WTC11 (cell line): ENCODE results near the gene STIP1. TPM values are rescaled to one million over a fixed set of nuclear protein-coding genes. Genes with fewer than 3 reads are reported as not detected.

ENCODE experiments used
- ATAC-seq: fragments of 200-7000 bp; cut with Tn5 transposase; 2 replicates; pipeline ENCODE4 v1.10.0; 2021; ENCODE audit warnings: mild to moderate bottlenecking, moderate library complexity
- CTCF ChIA-PET: fragments of 300-600 bp; sonication (Branson Sonifier 250); formaldehyde crosslinking; loops from one replicate; lab custom pipeline; 2021; ENCODE audit warnings: antibody characterized with exemption; lab: Charles Lee
- POLR2A ChIA-PET: fragments of 350-600 bp; sonication (Branson Sonifier 250); formaldehyde crosslinking; loops from one replicate; lab custom pipeline; 2021; ENCODE audit warnings: antibody characterized with exemption; lab: Charles Lee
- DNase-seq: peaks from one replicate; pipeline ENCODE4 v3.0.0; 2021; ENCODE audit warnings: low spot score
- H3K27ac Mint-ChIP-seq: 2 replicates; pipeline ENCODE4 v1.8.0; 2021; ENCODE audit warnings: mixed read lengths
- H3K27me3 Mint-ChIP-seq: 2 replicates; pipeline ENCODE4 v1.8.0; 2021; ENCODE audit warnings: low read depth, mild to moderate bottlenecking, moderate library complexity, mixed read lengths
- H3K36me3 Mint-ChIP-seq: 2 replicates; pipeline ENCODE4 v1.8.0; 2021; ENCODE audit warnings: mixed read lengths
- H3K4me1 Mint-ChIP-seq: 2 replicates; pipeline ENCODE4 v1.8.0; 2022; ENCODE audit warnings: mixed read lengths
- H3K4me3 Mint-ChIP-seq: 2 replicates; pipeline ENCODE4 v1.8.0; 2021; ENCODE audit warnings: mild to moderate bottlenecking, moderate library complexity, mixed read lengths
- H3K9me3 Mint-ChIP-seq: 2 replicates; pipeline ENCODE4 v1.8.0; 2021; ENCODE audit warnings: mixed read lengths
- ATF2 ChIP-seq: sonication (generic); formaldehyde crosslinking; IDR thresholded peaks from 2 replicates; pipeline ENCODE4 v1.8.1; 2022; ENCODE audit warnings: low read depth, missing genetic modification reagents, borderline replicate concordance
- CDX4 ChIP-seq: fragments of 250-450 bp; sonication (Bioruptor Pico); IDR thresholded peaks from 2 replicates; pipeline ENCODE4 v1.9.0; 2021; ENCODE audit warnings: moderate library complexity, mild to moderate bottlenecking, inconsistent platforms, borderline replicate concordance
- CREM ChIP-seq: sonication (generic); formaldehyde crosslinking; IDR thresholded peaks from 2 replicates; pipeline ENCODE4 v1.8.1; 2022; ENCODE audit warnings: mild to moderate bottlenecking, missing genetic modification reagents, moderate library complexity
- E2F1 ChIP-seq: sonication (generic); formaldehyde crosslinking; IDR thresholded peaks from 2 replicates; pipeline ENCODE4 v1.8.0; 2022; ENCODE audit warnings: mild to moderate bottlenecking, missing genetic modification reagents
- E2F5 ChIP-seq: sonication (generic); formaldehyde crosslinking; IDR thresholded peaks from 2 replicates; pipeline ENCODE4 v1.8.1; 2022; ENCODE audit warnings: mild to moderate bottlenecking, moderate library complexity, missing genetic modification reagents
- ESRRA ChIP-seq: sonication (generic); formaldehyde crosslinking; IDR thresholded peaks from 2 replicates; pipeline ENCODE4 v1.8.1; 2022; ENCODE audit warnings: mild to moderate bottlenecking, missing genetic modification reagents, borderline replicate concordance
- ETV6 ChIP-seq: sonication (generic); formaldehyde crosslinking; IDR thresholded peaks from 2 replicates; pipeline ENCODE4 v1.8.1; 2022; ENCODE audit warnings: mild to moderate bottlenecking, missing genetic modification reagents
- GRHL2 ChIP-seq: fragments of 250-450 bp; sonication (Bioruptor Pico); IDR thresholded peaks from 2 replicates; pipeline ENCODE4 v1.8.0; 2022; ENCODE audit warnings: mild to moderate bottlenecking, moderate library complexity; ENCODE audit not compliant: insufficient replicate concordance, severe bottlenecking
- GTF2I ChIP-seq: fragments of 250-450 bp; sonication (Bioruptor Pico); conservative IDR thresholded peaks from 2 replicates; pipeline ENCODE4 v1.4.0; 2021; ENCODE audit warnings: mild to moderate bottlenecking
- HMGXB4 ChIP-seq: sonication (generic); formaldehyde crosslinking; IDR thresholded peaks from 2 replicates; pipeline ENCODE4 v1.8.1; 2023; ENCODE audit warnings: mild to moderate bottlenecking, moderate library complexity, missing genetic modification reagents
- NR3C1 ChIP-seq: sonication (generic); formaldehyde crosslinking; conservative IDR thresholded peaks from 2 replicates; pipeline ENCODE4 v1.8.1; 2023; ENCODE audit warnings: low read depth, mild to moderate bottlenecking, missing genetic modification reagents
- RORB ChIP-seq: fragments of 250-450 bp; sonication (Bioruptor Pico); IDR thresholded peaks from 2 replicates; pipeline ENCODE4 v1.9.0; 2021; ENCODE audit warnings: mild to moderate bottlenecking
- SP1 ChIP-seq: sonication (generic); formaldehyde crosslinking; conservative IDR thresholded peaks from 2 replicates; pipeline ENCODE4 v1.8.1; 2022; ENCODE audit warnings: missing genetic modification reagents
- TEAD4 ChIP-seq: sonication (generic); formaldehyde crosslinking; IDR thresholded peaks from 2 replicates; pipeline ENCODE4 v1.8.0; 2022; ENCODE audit warnings: mild to moderate bottlenecking, missing genetic modification reagents
- TP53 ChIP-seq: sonication (generic); formaldehyde crosslinking; IDR thresholded peaks from 2 replicates; pipeline ENCODE4 v1.8.1; 2023; ENCODE audit warnings: mild to moderate bottlenecking, missing genetic modification reagents
- USF1 ChIP-seq: sonication (generic); formaldehyde crosslinking; IDR thresholded peaks from 2 replicates; pipeline ENCODE4 v1.8.0; 2022; ENCODE audit warnings: mild to moderate bottlenecking, missing genetic modification reagents
- ZNF121 ChIP-seq: sonication (generic); formaldehyde crosslinking; IDR thresholded peaks from 2 replicates; pipeline ENCODE4 v1.8.0; 2023; ENCODE audit warnings: missing genetic modification reagents
- ZNF138 ChIP-seq: sonication (generic); formaldehyde crosslinking; conservative IDR thresholded peaks from 2 replicates; pipeline ENCODE4 v1.8.1; 2022; ENCODE audit warnings: mild to moderate bottlenecking, moderate library complexity, missing genetic modification reagents
- ZNF425 ChIP-seq: fragments of 250-450 bp; sonication (Bioruptor Pico); conservative IDR thresholded peaks from 2 replicates; pipeline ENCODE4 v1.9.0; 2021; ENCODE audit warnings: mild to moderate bottlenecking
- total RNA-seq: library from RNA; stranded (reverse); gene quantifications from 3 replicates; pipeline ENCODE4 v1.2.3, GENCODE V29; 2021

STIP1 gene
- total RNA-seq, 1 experiment from 2014 or later, result 296 TPM

GRCh38 chr11:64234647-64235379, 48.8 kb downstream of the STIP1 start (continued):
- TF ChIP-seq SP1, result 0 out of 2 replicates have a peak, but pooled peaks have one; percentile 39
- TF ChIP-seq, all 79 proteins: peak for 3

- DNase-seq, result no peak
- POLR2A ChIA-PET, result interaction anchor here (1.1 kb wide), 1 partner anchor 16 kb away, joined by 8 read pairs; no protein-coding TSS in a partner anchor
- Mint-ChIP-seq H3K4me3 (peak overlapping the region; percentile 85), H3K9me3 (no peaks in the 10 kb centered on the region), H3K27ac (peak overlapping the region; percentile 15; the same call in 1 of the 2 replicates), H3K27me3 (peaks cover 16% of the 10 kb centered on the region), H3K4me1 (peaks cover 31% of the 10 kb centered on the region)
- no peak for ATAC-seq
- CTCF ChIA-PET, result interaction anchor here (5.4 kb wide), 1 partner anchor 15 kb away, joined by 35 read pairs; the partner anchor contains the start of gene PLCB3
- no peak for TF ChIP-seq GTF2I (CRISPR knock-in tag)
- no peak for TF ChIP-seq ZNF121 (CRISPR knock-in tag)
- no peak for TF ChIP-seq ESRRA (CRISPR knock-in tag)
- no peak for TF ChIP-seq NR3C1 (CRISPR knock-in tag)
- no peak for TF ChIP-seq CREM (CRISPR knock-in tag)
- no peak for TF ChIP-seq ATF2
- no peak for TF ChIP-seq E2F1 (CRISPR knock-in tag)
- TF ChIP-seq GRHL2 (CRISPR knock-in tag), result no peak
- no peak for TF ChIP-seq CDX4
- TF ChIP-seq ETV6, result no peak
- no peak for TF ChIP-seq HMGXB4 (CRISPR knock-in tag)
- TF ChIP-seq USF1 (CRISPR knock-in tag), result no peak
- no peak for TF ChIP-seq E2F5 (CRISPR knock-in tag)
- no peak for TF ChIP-seq TEAD4 (CRISPR knock-in tag)
- no peak for TF ChIP-seq ZNF138 (CRISPR knock-in tag)
- TF ChIP-seq TP53 (CRISPR knock-in tag), result no peak
- no peak for TF ChIP-seq ZNF425 (CRISPR knock-in tag)
- no peak for TF ChIP-seq RORB (CRISPR knock-in tag)
- TF ChIP-seq, all 79 proteins: peak for 0
- peaks cover 6% of the 10 kb centered on the region; the same call in 1 of the 2 replicates for H3K36me3 Mint-ChIP-seq
Observed at GRCh38 chr11:64235437-64236161, 49.6 kb downstream of the STIP1 start.
